ENCODE measurements around the gene BAIAP2. TPM values are rescaled to one million over a fixed set of nuclear protein-coding genes. Genes with fewer than 3 reads are reported as not detected.

BAIAP2 gene
- total and polyA plus RNA-seq, 2 of the 13 experiments (the other 11 are each of a cell fraction or from before 2014, with no cell fraction given), result 22.5 to 24.0 TPM

DNA sequence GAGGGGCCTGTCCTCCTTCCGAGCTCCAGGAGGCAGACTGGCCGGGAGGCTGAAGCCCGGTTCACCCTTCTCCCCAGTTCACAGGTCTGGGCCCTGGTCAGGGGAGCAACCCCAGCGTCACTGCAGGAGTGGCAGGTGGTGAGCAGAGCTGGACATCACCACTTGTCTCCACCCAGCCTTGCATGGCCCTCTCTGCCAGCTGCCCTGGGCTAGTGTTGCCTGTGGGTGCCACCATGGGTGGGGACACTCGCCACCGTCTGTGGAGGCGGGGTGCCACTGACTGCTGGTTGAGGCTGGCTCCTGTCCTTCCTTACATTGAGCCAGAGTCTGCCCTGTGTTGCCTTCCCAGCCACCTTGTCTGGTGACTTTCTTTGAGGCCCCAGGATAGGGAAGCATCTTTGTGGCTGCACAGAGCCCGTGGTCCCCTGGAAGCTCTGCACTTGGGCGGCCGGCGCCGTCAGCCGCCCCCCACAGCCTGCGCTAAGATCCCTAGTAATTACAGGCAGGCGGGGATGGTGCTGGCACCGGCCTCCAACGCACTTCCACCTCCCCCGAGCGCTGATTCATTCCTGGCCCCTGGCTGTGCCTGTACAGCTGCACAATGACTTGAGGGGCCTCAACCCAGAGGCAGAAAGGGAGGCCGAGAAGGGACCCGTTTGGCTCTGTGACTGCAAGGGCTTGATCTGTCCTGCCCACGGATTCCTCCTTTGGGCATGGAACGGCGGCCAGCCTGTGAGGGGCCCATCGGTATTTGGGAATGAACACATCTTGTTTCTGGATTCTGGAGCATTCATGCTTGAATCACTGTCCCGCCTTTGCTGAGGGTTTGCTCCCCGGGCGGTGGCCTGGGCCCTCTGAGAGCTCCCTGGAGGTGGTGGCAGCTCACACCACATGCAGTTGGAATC, 5.2 kb downstream of the BAIAP2 start:
- Histone ChIP-seq H3K4me1 (ENCODE audit: insufficient read depth, low read length) (peaks cover 91% of the 10 kb centered on the region), H3K4me2 (ENCODE audit: low read depth, low read length) (0 out of 2 replicates have a peak overlapping the region, but pooled peaks have one; percentile 2), H3K79me2 (ENCODE audit: insufficient read depth, low read length) (peaks cover 79% of the 10 kb centered on the region), H3K9ac (ENCODE audit: insufficient read depth, low read depth, low read length) (no peak overlapping the region), H3K9me3 (ENCODE audit: low read length) (no peaks in the 10 kb centered on the region), H3K27ac (ENCODE audit: extremely low read length, insufficient read depth, low read length) (no peak overlapping the region), H3K4me3 (replicated peaks in 1 of 3; ENCODE audit: insufficient read depth in 1 of 3, low read depth in 2 of 3, low read length in 3 of 3) (no peak overlapping the region; a peak in 1 of 6 replicates), H4K20me1 (ENCODE audit: insufficient read depth, low read length) (peaks cover 46% of the 10 kb centered on the region), H3K27me3 (ENCODE audit: control insufficient read depth in 1 of 2, insufficient read depth in 2 of 2, low read length in 2 of 2) (no peaks in the 10 kb centered on the region; a peak in 1 of 5 replicates), H3K36me3 (replicated peaks in 1 of 2; ENCODE audit: control insufficient read depth in 1 of 2, insufficient read depth in 2 of 2, low read length in 2 of 2) (peaks cover 0 to 4% of the 10 kb centered on the region in 2 experiments; a peak in 3 of 5 replicates), H2AFZ (ENCODE audit: low read length) (no peak overlapping the region)
- 86% methylated on average over 25 of the region's 28 CpGs for WGBS (ENCODE audit: low lambda C conversion rate)
- DNase-seq (ENCODE audit: low spot score) (no peak), ATAC-seq (no peak), FAIRE-seq (no peak)
- in situ Hi-C loops (cut with HindIII; ENCODE audit: extremely low pct_ligation_motif_present, low pct_unique_long_range_greater_than_20kb), result loop anchor here (5.0 kb wide), 1 partner anchor 42 kb away; no protein-coding TSS in a partner anchor
- BruUV-seq (replicated peaks), result no TSS peak
- CTCF ChIA-PET (ENCODE audit: low intra/inter-chr PET ratio, low total read pairs), result interaction anchor here (0.9 to 1.8 kb wide), 2 partner anchors 58 to 61 kb away, joined by 3 to 8 read pairs; no protein-coding TSS in a partner anchor
- POLR2A ChIA-PET, result no interaction called here
- intact Hi-C loops (cut with micrococcal nuclease; ENCODE audit: unreplicated experiment), result loop anchor here (5.0 kb wide), 1 partner anchor 48 kb away; the partner anchor contains the start of gene CHMP6
- TF ChIP-seq NFIB (CRISPR knock-in tag; IDR thresholded peaks at IDR 0.05; ENCODE audit: borderline replicate concordance) (0 out of 2 replicates have a peak, but pooled peaks have one; percentile 28), NFKB2 (CRISPR knock-in tag; IDR thresholded peaks at IDR 0.05; ENCODE audit: borderline replicate concordance) (no peak), EHMT2 (IDR thresholded peaks at IDR 0.05; ENCODE audit: borderline replicate concordance, low read depth, low read length) (no peak), RELA (CRISPR knock-in tag; IDR thresholded peaks at IDR 0.05) (no peak), NR2F1 (CRISPR knock-in tag; IDR thresholded peaks at IDR 0.05) (no peak), ZNF33A (CRISPR knock-in tag; IDR thresholded peaks at IDR 0.05; ENCODE audit: borderline replicate concordance) (no peak), SRSF1 (optimal IDR thresholded peaks at IDR 0.05; ENCODE audit: low read depth, low read length) (peak; percentile 15), MAZ (IDR thresholded peaks at IDR 0.05; ENCODE audit: borderline replicate concordance, low read depth, low read length) (no peak), MAZ (CRISPR knock-in tag; IDR thresholded peaks at IDR 0.05; ENCODE audit: low read depth) (no peak), SMC3 (IDR thresholded peaks at IDR 0.05; ENCODE audit: low read length) (no peak), GPN1 (CRISPR knock-in tag; IDR thresholded peaks at IDR 0.05; ENCODE audit: borderline replicate concordance) (no peak), ATRX (CRISPR knock-in tag; IDR thresholded peaks at IDR 0.05; ENCODE audit: borderline replicate concordance) (no peak), ZNF264 (CRISPR knock-in tag; IDR thresholded peaks at IDR 0.05) (no peak)
- TF ChIP-seq, protein P1, sequence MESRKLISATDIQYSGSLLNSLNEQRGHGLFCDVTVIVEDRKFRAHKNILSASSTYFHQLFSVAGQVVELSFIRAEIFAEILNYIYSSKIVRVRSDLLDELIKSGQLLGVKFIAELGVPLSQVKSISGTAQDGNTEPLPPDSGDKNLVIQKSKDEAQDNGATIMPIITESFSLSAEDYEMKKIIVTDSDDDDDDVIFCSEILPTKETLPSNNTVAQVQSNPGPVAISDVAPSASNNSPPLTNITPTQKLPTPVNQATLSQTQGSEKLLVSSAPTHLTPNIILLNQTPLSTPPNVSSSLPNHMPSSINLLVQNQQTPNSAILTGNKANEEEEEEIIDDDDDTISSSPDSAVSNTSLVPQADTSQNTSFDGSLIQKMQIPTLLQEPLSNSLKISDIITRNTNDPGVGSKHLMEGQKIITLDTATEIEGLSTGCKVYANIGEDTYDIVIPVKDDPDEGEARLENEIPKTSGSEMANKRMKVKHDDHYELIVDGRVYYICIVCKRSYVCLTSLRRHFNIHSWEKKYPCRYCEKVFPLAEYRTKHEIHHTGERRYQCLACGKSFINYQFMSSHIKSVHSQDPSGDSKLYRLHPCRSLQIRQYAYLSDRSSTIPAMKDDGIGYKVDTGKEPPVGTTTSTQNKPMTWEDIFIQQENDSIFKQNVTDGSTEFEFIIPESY (CRISPR knock-in tag; IDR thresholded peaks at IDR 0.05), result peak; percentile 88
- TF ChIP-seq, protein P2, sequence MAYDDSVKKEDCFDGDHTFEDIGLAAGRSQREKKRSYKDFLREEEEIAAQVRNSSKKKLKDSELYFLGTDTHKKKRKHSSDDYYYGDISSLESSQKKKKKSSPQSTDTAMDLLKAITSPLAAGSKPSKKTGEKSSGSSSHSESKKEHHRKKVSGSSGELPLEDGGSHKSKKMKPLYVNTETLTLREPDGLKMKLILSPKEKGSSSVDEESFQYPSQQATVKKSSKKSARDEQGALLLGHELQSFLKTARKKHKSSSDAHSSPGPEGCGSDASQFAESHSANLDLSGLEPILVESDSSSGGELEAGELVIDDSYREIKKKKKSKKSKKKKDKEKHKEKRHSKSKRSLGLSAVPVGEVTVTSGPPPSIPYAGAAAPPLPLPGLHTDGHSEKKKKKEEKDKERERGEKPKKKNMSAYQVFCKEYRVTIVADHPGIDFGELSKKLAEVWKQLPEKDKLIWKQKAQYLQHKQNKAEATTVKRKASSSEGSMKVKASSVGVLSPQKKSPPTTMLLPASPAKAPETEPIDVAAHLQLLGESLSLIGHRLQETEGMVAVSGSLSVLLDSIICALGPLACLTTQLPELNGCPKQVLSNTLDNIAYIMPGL (CRISPR knock-in tag; IDR thresholded peaks at IDR 0.05; ENCODE audit: borderline replicate concordance in 1 of 2, low read depth in 1 of 2), result 0 out of 4 replicates have a peak, but pooled peaks of 1 of the 2 experiments have one; percentile 5
- TF ChIP-seq, protein P3, sequence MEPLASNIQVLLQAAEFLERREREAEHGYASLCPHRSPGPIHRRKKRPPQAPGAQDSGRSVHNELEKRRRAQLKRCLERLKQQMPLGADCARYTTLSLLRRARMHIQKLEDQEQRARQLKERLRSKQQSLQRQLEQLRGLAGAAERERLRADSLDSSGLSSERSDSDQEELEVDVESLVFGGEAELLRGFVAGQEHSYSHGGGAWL (CRISPR knock-in tag; IDR thresholded peaks at IDR 0.05), result 0 out of 2 replicates have a peak, but pooled peaks have one; percentile 7
